Activated CD8-positive, alpha-beta memory T cell treated with anti-CD3 and anti-CD28 coated beads, Interleukin-2, amount 50 U/mL, for 24 hours (primary cell): ENCODE measurements around the gene LCNL1.
"Not testable (repeated sequence)": the region's sequence is repeated elsewhere in the genome, so short reads cannot be mapped to it uniquely, and the experiment has no call there.

Experiments
- DNase-seq: peaks from one replicate; pipeline ENCODE4 v3.0.0-alpha.2; 2020; ENCODE audit errors: extremely low read depth

LCNL1 gene

DNA sequence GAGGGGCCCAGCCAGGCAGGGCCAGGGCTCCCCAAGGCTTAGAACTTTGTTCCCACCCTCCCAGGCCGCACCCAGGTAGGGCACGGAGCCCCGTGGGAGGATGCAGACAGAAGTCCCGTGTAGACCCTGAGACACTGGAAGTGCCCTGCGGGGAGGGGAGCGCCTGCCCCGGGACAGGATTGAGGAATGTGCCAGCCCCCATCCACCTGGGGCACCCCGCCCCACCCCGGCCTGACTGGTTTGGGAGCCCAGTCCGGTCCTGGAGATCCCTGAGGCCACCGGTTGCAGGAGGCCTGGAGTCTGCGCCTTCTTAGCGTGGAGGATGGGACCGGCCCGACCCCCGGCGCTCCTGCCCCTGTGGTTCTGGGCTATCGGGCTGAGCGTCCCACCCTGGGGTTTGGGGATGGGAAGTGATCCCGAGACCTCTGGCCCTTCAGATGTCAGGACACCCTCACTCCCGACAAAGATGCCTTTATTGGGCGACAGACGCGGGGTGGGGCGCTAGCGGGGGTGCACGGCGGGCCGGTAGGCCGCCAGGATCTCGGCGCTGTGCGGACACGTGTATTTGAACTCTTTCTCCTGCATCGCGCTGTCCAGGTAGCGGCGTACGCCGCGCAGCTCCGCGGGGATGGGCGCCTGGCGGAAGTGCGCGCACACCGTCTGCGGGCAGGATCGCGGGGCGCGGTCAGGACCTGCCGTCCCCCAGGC lies 11.5 kb downstream of the LCNL1 start:
- DNase-seq = no peak

DNA sequence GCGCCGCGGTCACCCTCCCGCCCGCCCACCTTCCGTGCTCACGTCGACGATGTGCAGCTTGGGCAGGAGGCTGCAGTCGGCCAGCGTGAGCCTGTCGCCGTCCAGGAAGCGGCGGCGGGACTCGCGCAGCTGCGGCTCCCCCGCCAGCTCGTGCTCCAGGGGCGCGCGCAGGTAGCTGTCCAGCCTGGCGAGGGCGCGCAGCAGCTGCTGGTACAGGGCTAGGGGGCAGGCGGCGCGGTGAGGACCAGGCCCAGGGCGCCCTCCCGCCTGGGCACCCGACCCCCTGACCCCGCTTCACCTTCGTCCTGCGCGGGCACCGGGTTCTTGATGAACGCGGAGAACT lies 12.1 kb downstream of the LCNL1 start:
- DNase-seq = no peak

DNA sequence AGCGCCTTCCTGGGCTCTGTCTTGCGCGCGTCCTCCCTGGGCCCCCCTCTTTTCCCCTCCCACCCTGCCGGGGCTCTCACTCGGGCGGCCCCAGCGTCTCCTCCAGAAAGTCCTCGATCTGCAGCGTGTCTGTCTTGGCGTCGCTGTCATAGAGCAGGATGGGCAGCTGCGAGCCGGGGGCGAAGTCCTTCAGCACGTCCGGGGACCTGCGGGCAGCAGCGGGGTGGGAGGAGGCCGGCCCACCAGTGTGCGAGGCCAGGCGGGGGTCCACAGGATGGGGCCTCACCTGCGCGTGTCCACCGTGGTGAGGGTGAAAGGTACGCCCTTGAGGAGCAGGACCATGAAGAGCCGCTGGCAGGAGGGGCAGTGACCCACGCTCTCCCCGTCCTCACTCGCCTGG lies 12.6 kb downstream of the LCNL1 start:
- DNase-seq = no peak

DNA sequence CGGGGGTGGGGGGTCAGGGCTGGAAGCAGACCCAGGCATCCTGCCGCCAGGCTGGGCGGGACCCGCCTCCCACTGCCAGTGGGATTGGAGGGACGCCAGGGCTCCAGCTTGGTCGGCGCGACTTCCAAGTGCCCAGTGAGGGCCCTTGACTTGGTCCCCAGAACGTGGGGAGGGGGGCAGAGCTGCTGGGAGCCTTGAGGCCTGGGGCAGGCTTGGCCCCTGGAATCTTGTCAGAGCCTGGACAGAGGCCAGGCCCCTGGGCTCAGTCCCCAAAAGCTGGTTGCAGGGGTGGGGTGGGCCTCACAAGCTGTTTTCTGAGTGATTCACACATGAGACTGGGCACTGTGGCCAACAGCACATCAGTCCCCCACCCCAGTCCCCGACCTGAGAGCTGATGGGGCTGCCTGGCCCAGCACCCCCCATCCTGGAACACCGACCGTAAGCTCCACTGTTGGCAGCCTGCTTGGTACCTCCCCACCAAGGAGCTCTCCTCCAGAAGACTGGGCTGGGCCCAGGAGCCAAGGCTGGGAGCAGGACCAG lies 13.0 kb downstream of the LCNL1 start:
- no peak for DNase-seq

DNA sequence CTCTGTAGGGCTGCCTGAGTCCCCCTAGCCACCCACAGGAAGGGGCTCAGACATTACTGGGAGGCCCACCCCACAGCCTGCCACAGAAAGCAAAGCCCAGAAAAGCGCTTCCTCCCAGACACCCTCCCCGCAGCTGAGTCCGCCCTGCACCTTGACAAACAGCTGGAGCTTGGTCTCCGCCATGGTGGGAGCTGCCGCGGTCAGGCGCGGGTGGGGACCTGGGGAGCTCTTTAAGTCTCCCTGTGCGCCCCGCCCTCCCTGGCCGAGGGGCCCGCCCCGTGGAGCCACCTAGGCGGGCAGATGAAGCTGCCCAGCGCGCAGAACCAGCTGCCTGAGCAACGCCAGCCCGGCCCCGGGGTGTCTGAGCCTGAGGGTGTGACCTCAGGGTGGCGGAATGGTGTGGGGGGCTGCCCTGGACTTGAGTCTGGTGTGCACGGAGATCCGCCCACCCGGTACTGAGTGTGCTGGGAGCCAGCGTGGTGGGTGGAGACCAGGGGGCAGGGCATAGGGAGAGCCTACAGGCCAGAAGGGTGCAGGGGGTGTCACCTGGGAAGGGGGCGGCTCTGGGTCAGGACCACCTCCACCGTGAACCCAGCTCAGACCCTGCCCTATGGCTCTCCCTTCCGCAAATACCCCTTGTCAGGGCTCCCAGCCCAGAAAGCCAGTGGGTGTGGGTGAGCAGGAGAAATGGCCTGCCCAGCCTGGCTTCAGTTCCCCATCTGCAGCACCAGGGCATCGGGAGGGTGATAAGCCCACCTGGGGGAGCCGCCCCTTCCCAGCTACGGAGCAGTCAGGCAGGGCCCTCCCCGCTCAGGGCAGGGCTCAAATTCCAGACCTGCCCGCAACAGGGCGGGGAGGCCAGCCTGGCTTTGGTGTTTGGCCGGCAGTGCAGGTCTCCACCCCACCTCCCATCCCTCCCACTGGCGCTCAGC lies 13.8 kb downstream of the LCNL1 start, which contains the start of gene CLIC3:
CLIC3 (minus strand) TSS at position 208 of the 932 bp plus-strand sequence; CDS start at position 183, 25 bp downstream.
- DNase-seq = no peak

DNA sequence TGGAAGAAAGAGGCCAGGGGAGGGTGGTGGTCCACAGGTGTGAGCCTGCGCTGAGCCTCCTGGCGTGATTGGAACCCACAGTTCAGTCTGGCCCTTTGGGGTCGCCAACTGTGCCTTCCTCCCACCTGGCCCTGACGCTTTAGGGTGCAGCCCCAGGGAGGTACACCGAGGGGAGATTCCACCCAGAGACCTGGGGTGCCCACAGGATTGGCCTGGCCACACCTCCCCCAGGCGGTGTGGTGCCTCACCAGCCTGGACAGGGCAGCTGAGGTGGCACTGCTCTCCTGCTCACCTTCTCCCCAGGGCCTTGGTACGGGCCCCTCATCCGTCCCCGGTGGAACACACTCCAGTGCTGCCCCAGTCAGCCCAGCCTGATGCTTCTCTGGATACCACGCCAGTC lies 14.6 kb downstream of the LCNL1 start:
- DNase-seq = no peak

DNA sequence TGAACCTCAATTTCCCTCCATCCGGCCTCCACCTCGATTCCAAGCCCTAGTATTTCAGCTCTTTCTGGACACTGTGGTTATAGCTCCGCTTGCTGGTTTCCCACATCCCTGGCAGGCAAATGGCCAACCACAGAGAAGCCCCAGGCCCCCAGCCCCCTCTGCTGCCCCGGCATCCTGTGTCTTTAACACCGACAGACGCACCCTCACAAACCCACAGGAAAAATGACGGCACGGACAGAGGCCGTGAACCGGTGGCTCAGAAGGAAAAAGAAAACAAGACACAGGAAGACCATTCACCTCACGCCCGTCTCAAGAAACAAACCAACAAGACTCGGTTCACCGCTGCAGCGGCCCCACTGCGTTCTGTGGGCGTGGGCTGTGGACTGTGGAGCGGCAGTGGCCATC lies 15.0 kb downstream of the LCNL1 start:
- DNase-seq = no peak

DNA sequence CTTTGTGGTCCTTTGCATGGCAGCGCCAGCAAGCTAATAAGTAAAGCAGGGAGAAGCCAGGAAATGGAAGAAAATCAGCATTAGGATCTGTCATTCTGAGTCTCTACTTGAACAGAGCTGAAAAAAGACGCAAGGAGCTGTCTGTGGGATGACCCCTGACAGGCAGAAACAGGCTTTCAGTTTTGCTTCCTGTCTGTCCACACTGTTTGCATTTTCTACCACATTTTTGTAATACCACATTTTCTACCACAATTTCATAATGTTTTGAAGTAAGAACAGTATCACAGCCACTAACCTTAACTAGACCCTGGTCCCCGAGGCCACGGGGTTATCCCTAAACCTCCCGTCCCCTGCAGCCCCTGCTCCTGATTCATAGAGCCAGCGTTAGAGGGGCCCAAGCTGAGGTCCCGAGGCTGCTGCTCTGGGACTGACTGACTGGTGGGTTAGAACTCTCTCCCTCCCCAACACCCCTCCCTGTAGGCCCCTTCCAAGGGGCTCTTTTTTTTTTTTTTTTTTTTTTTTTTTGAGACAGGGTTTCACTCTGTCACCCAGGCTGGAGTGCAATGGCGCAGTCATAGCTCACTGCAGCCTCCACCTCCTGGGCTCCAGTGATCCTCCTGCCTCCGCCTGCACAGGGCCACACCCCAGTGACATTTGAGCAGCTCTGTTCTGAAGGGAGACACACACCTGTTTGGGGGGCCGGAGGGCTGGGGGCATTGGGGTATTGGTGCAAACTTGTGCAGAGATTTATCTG lies 17.6 kb downstream of the LCNL1 start:
- DNase-seq = no peak

DNA sequence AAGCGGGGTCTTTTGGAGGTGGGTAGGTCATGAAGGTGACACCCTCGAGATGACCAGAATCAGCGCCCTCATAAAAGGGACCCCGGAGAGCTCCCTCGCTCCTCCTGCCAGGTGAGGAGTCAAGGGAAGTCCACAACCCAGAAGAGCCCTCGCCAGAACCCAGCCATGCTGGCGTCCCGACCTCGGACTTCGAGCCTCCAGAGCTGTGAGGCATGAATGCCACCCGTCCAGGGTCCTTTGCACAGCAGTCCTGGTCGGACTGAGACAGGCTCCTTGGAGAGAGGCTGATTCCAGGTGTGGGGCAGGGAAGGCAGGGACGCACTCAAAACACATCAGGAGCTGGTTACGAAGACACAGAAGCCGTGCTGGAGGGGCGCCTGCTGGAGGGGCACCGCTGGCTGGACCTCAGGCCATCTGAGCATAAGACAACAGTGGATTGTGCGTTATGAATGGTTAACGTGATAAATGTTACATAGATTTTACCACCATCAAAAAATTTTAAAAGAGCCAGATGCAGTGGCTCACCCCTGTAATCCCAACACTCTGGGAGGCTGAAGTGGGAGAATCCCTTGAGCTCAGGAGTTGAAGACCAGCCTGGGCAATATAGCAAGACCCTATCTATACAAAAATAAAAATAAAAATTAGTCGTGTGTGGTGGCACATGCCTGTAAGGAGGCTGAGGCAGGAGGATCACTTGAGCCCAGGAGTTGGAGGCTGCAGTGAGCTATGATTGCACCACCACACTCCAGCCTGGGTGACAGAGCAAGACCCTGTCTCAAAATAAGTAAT lies 19.3 kb downstream of the LCNL1 start:
- no peak for DNase-seq

DNA sequence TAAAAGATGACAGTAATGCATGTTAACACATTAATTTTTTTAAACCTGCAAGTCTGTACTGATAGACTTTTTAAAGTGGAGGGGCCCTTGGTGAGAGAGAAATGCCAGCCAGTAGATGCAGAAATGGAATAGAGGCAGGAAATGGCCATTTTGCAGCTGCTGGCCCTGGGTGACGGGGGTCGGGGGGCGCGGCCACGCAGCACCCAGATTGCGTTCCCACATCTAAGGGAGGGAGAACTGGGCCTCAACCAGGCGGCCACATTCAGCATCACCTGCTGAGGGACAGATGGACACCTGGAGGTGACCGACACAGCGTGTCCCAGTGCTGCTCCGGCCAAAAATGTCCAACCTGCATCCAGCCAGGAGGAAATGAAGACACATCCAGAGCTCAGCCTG lies 19.9 kb downstream of the LCNL1 start:
- DNase-seq = no peak

DNA sequence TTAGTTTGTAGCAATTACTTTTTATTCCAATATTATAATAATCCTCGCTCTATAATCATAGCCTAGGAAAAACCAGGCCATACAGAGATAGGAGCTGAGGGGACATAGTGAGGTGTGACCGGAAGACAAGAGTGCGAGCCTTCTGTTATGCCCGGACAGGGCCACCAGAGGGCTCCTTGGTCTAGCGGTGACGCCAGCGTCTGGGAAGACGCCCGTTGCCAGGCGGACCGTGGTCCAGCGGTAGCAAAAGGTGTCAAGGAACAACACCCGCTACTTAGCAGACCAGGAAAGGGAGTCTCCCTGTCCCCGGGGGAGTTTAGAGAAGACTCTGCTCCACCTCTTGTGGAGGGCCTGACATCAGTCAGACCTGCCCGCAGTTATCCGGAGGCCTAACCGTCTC lies 21.5 kb downstream of the LCNL1 start:
- not testable (repeated sequence) for DNase-seq

DNA sequence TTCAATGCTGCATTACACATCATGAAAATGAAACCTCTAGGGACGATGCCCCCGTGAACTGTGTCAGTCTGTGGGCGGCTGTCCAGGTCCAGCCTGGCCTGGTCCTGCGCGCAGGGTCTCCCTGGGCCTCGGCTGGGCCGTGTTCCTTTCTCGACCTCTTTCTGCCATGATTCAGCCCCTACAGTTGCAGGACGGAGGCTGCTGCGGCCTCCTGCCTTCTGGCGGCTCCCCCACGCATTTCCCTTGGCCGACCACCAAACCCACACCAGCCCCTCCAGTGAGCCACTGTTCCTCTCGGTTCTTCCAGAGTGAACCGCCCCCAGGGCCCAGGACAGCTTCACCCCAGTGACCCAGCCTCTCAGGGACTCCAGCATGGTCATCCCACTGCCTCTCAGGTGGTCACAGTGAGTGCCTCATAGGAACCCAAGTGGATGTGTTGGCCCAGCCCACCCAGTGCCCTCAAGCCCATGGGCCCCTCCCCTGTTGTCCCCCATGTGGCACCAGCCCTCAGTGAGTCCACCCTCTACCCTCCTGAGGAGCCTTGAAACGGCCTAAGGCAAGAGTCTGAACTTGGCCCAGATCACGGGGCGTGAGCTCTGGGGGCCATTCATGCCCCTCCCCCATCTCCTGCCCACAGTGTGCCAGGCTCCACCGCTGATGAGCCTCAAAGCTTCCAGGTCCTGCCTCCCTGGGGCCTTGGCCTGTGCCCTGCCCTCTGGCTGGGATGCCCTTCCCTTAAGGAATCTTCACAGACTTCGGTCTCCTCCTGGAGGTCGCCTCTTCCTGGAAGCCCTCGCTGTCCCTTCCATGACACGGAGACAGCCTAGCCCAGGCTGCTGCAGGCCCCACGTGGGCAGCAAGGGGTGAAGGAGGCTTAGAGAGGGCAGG lies 23.6 kb downstream of the LCNL1 start:
- DNase-seq = no peak

DNA sequence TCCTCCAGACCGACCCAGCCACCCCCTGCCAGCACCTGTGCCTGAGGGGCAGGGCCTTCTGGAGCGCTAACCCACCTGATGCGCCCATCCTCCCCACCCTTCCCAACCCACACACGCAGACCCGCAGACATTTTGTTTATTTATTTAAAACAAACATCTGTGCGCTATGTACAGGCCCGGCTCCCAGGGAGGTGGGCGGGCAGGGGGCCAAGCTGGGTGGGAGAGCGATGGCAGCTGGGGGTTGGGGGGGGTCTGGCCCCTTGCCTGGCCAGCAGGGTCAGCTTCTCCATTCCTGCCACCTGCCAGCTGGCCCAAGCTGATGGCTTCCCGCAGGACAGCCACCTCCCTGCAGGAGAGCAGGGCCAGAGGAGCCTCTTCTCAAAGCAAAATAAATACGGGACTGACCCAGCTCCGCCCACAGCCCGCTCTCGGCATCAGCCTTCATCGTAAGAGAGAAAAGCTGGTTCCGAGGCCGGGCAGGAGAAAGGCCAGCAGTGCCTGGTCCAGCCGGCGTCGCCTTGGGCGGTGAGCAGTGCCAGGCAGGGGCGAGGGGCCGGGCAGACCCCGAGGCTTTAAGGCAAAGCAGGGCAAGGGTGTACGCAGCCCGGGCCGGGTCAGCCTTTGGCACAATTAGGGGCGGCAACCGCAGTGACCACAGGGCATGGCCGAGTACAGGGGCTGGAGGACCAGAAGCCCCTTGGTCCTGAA lies 24.5 kb downstream of the LCNL1 start:
- DNase-seq = no peak

DNA sequence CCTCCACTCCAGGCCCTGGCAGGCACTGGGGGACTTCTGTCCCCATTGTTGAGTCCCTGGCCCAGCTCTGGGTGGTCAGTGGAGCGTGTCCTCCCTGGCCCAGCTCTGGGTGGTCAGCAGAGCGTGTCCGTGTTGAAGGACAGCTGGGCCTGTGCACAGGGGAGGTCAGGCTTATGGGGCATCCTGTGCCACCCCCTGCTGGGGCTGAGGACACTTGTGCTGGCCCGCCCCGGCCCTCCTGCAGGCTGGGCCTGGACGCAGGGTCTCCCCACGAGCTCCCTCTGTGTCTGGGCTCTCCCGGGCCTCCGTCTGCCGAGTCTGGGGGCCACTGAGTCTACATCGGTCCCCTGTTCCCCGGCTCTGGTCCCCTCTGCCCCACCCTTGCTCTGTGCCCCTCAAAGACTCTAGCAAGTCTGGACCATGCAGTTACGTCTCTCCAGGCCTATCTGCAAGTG lies 25.1 kb downstream of the LCNL1 start:
- no peak for DNase-seq

DNA sequence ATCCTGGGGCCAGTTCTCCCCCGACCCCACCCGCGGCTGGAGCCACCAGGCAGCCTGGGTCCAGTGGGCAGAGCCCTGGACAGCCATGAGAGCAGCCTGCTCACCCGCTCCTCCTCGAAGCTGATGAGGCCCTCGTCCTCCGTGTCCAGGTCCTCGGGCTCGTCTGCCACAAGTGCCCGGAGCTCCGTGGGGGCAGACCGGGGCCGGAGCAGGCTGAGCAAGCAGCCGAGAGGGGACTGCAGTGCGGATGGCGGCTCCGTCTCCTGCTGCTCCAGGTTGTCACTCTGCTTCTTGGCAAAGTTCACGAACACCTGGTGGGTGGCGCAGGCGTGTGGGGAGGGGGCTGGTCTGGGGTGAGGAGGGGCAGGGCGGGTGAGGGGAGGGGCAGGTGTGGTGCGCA lies 25.5 kb downstream of the LCNL1 start:
- DNase-seq = no peak

DNA sequence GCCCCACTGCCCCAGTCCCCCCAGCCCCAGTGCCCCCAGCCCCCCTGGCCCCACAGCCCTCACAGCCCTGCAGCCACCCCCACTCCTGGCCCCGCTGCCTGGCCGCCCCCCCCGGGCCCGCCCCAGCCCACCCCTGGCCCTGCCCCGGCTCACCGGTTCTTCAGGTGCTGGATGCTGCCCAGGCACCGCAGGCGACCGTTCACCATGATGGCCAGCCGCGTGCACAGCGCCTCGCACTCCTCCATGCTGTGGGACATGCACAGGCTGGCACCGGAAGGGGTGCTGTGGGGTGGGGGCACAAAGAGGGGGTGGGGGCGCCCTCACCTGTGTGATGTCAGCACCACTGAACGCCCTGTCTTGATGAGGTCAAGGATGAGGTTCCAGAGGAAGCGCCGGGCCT lies 26.4 kb downstream of the LCNL1 start:
- no peak for DNase-seq

DNA sequence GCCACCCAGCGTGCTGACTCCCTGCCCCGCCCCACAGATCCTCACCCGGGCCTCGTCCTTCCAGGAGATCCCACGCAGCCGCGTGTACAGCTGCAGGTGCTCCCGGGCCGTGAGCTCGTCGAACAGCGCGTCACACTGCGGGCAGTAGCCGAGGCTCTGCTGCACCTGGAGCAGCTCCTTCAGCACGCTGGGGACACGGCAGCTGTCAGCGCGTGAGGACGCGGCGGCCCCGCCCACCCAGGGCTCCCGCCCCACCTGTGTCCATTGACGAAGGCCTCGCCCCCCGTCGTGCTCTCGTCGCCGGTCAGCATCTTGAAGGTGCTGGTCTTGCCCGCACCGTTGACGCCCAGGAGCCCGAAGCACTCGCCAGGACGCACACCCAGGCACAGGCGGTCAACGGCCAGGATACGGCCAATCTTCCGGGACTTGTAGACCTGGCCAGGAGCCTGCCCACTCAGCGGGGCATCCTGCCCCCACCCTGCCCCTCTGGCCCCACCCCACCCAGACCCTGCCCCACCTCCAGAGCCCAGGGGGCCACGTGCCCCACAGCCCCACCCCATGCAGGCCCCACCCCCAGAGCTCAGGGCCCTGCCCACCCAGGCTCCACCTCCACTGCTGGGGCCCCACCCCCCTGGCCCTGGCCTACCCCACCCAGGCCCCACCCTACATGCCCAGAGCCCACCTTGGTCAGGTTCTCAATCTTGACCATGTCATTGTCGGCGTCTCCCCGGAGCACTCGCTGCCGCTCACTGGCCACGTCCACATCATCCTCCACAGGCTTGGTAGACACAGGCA lies 27.3 kb downstream of the LCNL1 start:
- DNase-seq = no peak

DNA sequence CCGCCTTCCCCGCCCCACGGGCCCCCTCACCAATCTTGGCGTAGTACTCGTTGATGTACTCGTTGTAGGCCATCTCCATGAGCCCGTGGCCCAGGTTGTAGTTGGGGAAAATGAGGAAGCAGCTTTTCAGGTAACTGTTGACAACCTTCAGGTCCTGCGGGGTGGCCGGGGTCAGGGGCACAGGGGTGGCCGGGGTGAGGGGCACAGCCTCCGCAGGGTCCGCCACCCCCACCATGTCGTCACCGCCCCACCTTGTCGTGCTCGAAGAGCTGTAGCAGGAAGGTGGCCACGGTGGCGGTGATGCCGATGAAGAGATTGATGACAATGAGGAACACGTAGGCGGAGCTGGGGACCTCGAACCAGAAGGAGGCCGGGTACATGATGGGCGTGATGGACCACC lies 28.4 kb downstream of the LCNL1 start:
- no peak for DNase-seq
